Measurements from ENCODE around the gene CNTN5.

Gene CNTN5

DNA sequence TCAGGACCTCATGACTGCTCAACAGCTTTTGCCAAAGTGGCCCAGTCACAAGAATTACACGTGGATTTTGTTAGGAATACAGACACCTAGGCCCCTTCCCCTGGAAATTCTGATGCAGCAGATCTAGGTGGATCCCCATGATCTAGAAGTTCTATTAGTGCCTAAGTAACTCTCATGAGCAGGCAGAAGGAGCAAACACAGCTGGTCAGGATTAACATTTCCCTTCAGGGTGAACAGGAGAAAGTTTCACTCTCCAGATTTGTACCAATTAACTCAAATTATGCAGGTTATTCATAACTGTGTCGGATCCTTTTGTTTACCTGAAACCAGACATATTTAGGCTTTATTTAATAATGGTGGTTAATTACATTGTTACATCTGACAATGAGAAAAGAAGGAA is 1072.9 kb downstream of the CNTN5 start:
- no peaks in the 10 kb centered on the region for H3K27me3 Mint-ChIP-seq
- H3K27ac Mint-ChIP-seq (ENCODE audit: low read depth): no peak overlapping the region
- H3K36me3 Mint-ChIP-seq (ENCODE audit: insufficient read depth): no peaks in the 10 kb centered on the region
- H3K4me3 Mint-ChIP-seq: no peak overlapping the region
- DNase-seq (ENCODE audit: low spot score in 2 of 2) (no peak), ATAC-seq (replicated peaks; ENCODE audit: extremely low read depth, poor library complexity, severe bottlenecking) (no peak)
- no peaks in the 10 kb centered on the region for H3K4me1 Mint-ChIP-seq
- H3K9me3 Mint-ChIP-seq: peaks cover 21% of the 10 kb centered on the region

GRCh38 chr11:100094121-100094865 is 1073.5 kb downstream of the CNTN5 start:
- DNase-seq (ENCODE audit: low spot score in 2 of 2): no peak
- no peak for ATAC-seq (replicated peaks; ENCODE audit: extremely low read depth, poor library complexity, severe bottlenecking)
- H3K4me3 Mint-ChIP-seq: no peak overlapping the region
- H3K27ac Mint-ChIP-seq (ENCODE audit: low read depth): no peak overlapping the region
- H3K36me3 Mint-ChIP-seq (ENCODE audit: insufficient read depth): no peaks in the 10 kb centered on the region
- H3K27me3 Mint-ChIP-seq: no peaks in the 10 kb centered on the region
- H3K9me3 Mint-ChIP-seq: peaks cover 22% of the 10 kb centered on the region
- no peaks in the 10 kb centered on the region for H3K4me1 Mint-ChIP-seq

- H3K4me3 Mint-ChIP-seq: no peak overlapping the region
- ATAC-seq (replicated peaks; ENCODE audit: extremely low read depth, poor library complexity, severe bottlenecking) (no peak), DNase-seq (ENCODE audit: low spot score in 2 of 2) (no peak)
- no peak overlapping the region for H3K27ac Mint-ChIP-seq (ENCODE audit: low read depth)
- no peaks in the 10 kb centered on the region for H3K27me3 Mint-ChIP-seq
- no peaks in the 10 kb centered on the region for H3K4me1 Mint-ChIP-seq
- peaks cover 32% of the 10 kb centered on the region for H3K9me3 Mint-ChIP-seq
- H3K36me3 Mint-ChIP-seq (ENCODE audit: insufficient read depth): no peaks in the 10 kb centered on the region
These were observed 1075.1 kb downstream of the CNTN5 start for GRCh38 chr11:100095809-100096208.

DNA sequence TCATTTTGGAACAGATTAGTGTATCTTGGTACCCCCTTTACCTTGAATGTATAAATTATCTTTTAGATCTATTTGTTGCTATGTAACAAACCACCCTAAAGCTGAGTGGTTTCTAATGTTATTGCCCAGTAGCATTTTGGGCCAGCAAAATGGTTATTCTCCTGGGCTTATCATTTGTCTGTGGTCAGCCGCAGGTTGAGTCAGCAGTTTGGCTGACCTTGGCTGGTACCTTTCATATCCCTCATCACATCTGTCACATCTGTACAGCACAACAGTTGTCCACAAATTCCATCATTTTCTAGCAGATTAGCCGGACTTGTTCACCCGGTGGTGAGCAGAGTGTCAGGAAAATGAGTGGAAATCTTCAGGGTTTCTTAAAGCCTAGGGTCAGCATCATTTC is 1077.8 kb downstream of the CNTN5 start:
- Mint-ChIP-seq H3K27me3 (no peaks in the 10 kb centered on the region), H3K36me3 (ENCODE audit: insufficient read depth) (no peaks in the 10 kb centered on the region), H3K4me1 (no peaks in the 10 kb centered on the region), H3K4me3 (no peak overlapping the region), H3K27ac (ENCODE audit: low read depth) (no peak overlapping the region), H3K9me3 (peaks cover 28% of the 10 kb centered on the region)
- DNase-seq (ENCODE audit: low spot score in 2 of 2) (no peak), ATAC-seq (replicated peaks; ENCODE audit: extremely low read depth, poor library complexity, severe bottlenecking) (no peak)

DNA sequence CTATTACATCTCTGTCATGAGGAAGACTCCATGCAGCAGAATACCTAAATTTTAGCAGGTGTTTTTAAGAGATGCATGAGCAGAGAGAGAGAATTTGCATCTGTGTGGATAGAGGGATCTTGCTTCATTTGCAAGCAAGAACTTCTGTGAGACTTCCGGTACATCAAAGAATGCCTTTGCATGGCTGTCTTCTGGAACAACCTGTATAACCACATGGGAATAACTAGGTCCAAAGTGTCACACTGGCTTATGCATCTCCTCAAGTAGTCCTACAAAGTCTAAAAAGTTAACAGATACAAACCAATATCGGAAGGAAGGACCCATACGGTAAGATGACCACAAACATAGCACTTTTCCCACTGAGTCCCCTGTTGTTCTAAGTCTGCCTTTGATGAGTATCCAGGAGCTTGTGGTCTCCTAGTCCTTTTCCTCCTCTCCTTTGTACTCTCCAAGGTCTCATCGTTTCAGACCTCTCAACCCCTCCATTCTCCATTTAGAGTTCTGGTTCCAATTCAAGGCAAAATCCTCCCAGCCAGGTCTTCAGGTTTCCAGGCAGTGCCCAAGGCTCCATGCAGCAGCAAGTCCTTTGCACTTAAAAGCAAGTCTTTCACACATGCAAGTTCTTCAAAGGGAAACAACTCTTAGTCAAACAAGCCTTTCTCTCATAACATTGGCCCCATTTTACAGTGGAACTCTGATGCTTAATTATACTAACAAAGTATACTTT is 1084.7 kb downstream of the CNTN5 start:
- H3K36me3 Mint-ChIP-seq (ENCODE audit: insufficient read depth): no peaks in the 10 kb centered on the region
- H3K4me3 Mint-ChIP-seq: no peak overlapping the region
- H3K4me1 Mint-ChIP-seq: no peaks in the 10 kb centered on the region
- no peak overlapping the region for H3K27ac Mint-ChIP-seq (ENCODE audit: low read depth)
- H3K9me3 Mint-ChIP-seq: peaks cover 12% of the 10 kb centered on the region
- ATAC-seq (replicated peaks; ENCODE audit: extremely low read depth, poor library complexity, severe bottlenecking) (no peak), DNase-seq (ENCODE audit: low spot score in 2 of 2) (no peak)
- H3K27me3 Mint-ChIP-seq: no peaks in the 10 kb centered on the region

DNA sequence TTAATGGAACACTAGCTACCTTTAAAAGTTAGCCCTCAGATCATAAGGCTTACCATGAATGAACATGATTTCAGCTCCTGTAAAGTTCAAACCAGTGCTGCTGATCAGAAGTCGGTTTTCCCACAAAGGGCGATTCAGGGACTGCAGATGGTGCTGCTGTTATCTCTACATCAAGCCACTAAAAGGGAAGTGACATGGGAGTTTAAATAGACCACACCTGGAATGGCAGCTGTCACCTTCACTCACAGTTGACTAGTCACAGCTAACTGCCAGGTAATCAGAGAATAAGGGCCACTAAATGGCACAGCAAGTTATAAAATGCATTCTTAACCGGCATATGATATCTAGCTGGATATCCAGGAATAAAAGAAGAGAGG is 1085.2 kb downstream of the CNTN5 start:
- peaks cover 12% of the 10 kb centered on the region for H3K9me3 Mint-ChIP-seq
- no peak for ATAC-seq (replicated peaks; ENCODE audit: extremely low read depth, poor library complexity, severe bottlenecking)
- H3K4me3 Mint-ChIP-seq: no peak overlapping the region
- no peaks in the 10 kb centered on the region for H3K36me3 Mint-ChIP-seq (ENCODE audit: insufficient read depth)
- DNase-seq (ENCODE audit: low spot score in 2 of 2): no peak
- no peak overlapping the region for H3K27ac Mint-ChIP-seq (ENCODE audit: low read depth)
- H3K4me1 Mint-ChIP-seq: no peaks in the 10 kb centered on the region
- H3K27me3 Mint-ChIP-seq: no peaks in the 10 kb centered on the region

DNA sequence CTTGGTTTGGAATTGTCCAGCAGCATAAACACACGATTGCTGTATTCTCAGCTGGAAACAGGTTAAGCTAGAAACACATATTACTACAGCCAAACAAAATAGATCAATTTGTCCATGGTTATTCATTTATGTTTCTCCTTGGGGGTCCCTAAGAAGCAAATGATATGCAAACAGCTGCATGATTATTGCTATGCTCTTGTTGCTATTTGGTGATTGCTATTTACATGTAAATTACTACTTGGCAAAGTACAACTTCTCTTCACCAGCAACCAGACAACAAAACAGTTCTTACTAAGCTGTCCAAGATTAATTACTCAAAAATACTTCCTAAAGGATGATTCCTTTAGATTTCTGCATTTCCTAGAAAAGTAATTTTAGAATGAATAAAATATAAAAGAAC is 1098.4 kb downstream of the CNTN5 start:
- DNase-seq (ENCODE audit: low spot score in 2 of 2): no peak
- no peak for ATAC-seq (replicated peaks; ENCODE audit: extremely low read depth, poor library complexity, severe bottlenecking)
- H3K4me1 Mint-ChIP-seq: no peaks in the 10 kb centered on the region
- no peak overlapping the region for H3K27ac Mint-ChIP-seq (ENCODE audit: low read depth)
- H3K9me3 Mint-ChIP-seq: peaks cover 22% of the 10 kb centered on the region
- no peaks in the 10 kb centered on the region for H3K27me3 Mint-ChIP-seq
- H3K4me3 Mint-ChIP-seq: no peak overlapping the region
- no peaks in the 10 kb centered on the region for H3K36me3 Mint-ChIP-seq (ENCODE audit: insufficient read depth)

DNA sequence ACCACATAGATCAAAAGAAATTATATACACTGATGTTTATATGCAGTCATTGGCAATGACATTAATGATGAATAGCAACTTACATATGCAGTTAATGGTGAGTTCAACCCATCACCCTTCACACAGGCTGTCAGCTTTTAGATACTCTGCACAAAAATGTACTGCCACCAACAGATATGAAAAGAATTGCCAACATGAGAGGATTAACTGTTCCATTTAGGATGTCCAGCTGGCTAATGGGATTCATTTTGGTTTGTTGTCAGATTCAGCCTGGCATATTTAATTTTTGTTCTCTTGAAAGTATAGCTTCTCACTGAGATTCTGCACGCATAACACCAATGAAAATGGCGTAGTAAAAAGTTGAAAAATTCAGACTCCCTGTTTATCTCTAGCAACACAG is 1112.4 kb downstream of the CNTN5 start:
- H3K9me3 Mint-ChIP-seq: peaks cover 19% of the 10 kb centered on the region
- ATAC-seq (replicated peaks; ENCODE audit: extremely low read depth, poor library complexity, severe bottlenecking) (no peak), DNase-seq (ENCODE audit: low spot score in 2 of 2) (no peak)
- H3K36me3 Mint-ChIP-seq (ENCODE audit: insufficient read depth): no peaks in the 10 kb centered on the region
- H3K27ac Mint-ChIP-seq (ENCODE audit: low read depth): no peak overlapping the region
- H3K27me3 Mint-ChIP-seq: no peaks in the 10 kb centered on the region
- no peaks in the 10 kb centered on the region for H3K4me1 Mint-ChIP-seq
- H3K4me3 Mint-ChIP-seq: no peak overlapping the region

GRCh38 chr11:100141201-100141600 is 1120.5 kb downstream of the CNTN5 start:
- Mint-ChIP-seq H3K36me3 (ENCODE audit: insufficient read depth) (no peaks in the 10 kb centered on the region), H3K27ac (ENCODE audit: low read depth) (no peak overlapping the region), H3K9me3 (peaks cover 6% of the 10 kb centered on the region), H3K27me3 (no peaks in the 10 kb centered on the region), H3K4me3 (no peak overlapping the region), H3K4me1 (no peaks in the 10 kb centered on the region)
- ATAC-seq (replicated peaks; ENCODE audit: extremely low read depth, poor library complexity, severe bottlenecking) (no peak), DNase-seq (ENCODE audit: low spot score in 2 of 2) (no peak)

GRCh38 chr11:100151944-100152343 is 1131.2 kb downstream of the CNTN5 start:
- DNase-seq (ENCODE audit: low spot score in 2 of 2): no peak
- H3K9me3 Mint-ChIP-seq: peaks cover 41% of the 10 kb centered on the region
- H3K4me1 Mint-ChIP-seq: no peaks in the 10 kb centered on the region
- no peaks in the 10 kb centered on the region for H3K27me3 Mint-ChIP-seq
- ATAC-seq (replicated peaks; ENCODE audit: extremely low read depth, poor library complexity, severe bottlenecking): no peak
- H3K36me3 Mint-ChIP-seq (ENCODE audit: insufficient read depth): no peaks in the 10 kb centered on the region
- no peak overlapping the region for H3K27ac Mint-ChIP-seq (ENCODE audit: low read depth)
- no peak overlapping the region for H3K4me3 Mint-ChIP-seq

DNA sequence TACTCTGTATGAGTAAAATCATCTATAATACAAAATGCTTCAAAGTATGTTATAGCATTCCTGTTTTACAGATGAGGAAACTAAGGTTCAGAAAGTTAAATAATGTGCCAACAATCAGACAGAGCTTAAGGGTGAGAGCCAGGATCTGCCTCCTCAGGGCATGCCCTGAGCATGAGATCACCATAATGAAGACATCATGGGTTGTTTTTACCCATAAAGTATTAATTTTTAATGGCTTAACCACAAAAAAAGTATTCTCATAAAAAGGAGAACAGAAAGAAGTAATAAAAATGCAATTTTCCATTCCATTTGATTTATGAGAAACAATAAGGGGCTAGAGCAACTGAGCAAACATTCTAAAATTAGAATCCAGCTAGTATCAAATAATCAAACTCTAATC is 1132.0 kb downstream of the CNTN5 start:
- Mint-ChIP-seq H3K27me3 (no peaks in the 10 kb centered on the region), H3K36me3 (ENCODE audit: insufficient read depth) (no peaks in the 10 kb centered on the region), H3K27ac (ENCODE audit: low read depth) (no peak overlapping the region), H3K4me3 (no peak overlapping the region), H3K9me3 (peaks cover 38% of the 10 kb centered on the region), H3K4me1 (no peaks in the 10 kb centered on the region)
- DNase-seq (ENCODE audit: low spot score in 2 of 2) (no peak), ATAC-seq (replicated peaks; ENCODE audit: extremely low read depth, poor library complexity, severe bottlenecking) (no peak)

DNA sequence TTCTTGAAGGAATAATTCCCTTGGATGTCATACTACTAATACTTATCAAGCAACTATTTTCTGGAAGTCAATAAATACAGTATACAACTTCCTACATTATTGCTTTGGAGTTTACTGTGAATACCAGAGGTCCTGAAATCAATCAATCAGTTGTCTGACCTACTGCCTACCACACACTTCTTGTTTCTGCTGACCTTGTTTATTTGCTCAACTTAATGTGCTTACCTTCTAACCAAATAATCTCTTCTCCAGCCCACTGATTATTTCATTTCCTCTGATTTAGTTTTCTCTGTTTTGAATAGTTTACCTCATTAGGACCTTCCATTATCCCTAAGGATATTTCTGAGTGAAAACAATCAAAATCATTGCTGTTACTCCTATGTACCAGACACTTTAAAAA is 1142.7 kb downstream of the CNTN5 start:
- ATAC-seq (replicated peaks; ENCODE audit: extremely low read depth, poor library complexity, severe bottlenecking) (no peak), DNase-seq (ENCODE audit: low spot score in 2 of 2) (no peak)
- Mint-ChIP-seq H3K9me3 (peaks cover 24% of the 10 kb centered on the region), H3K27me3 (no peaks in the 10 kb centered on the region), H3K4me3 (no peak overlapping the region), H3K4me1 (no peaks in the 10 kb centered on the region), H3K27ac (ENCODE audit: low read depth) (no peak overlapping the region), H3K36me3 (ENCODE audit: insufficient read depth) (no peaks in the 10 kb centered on the region)

DNA sequence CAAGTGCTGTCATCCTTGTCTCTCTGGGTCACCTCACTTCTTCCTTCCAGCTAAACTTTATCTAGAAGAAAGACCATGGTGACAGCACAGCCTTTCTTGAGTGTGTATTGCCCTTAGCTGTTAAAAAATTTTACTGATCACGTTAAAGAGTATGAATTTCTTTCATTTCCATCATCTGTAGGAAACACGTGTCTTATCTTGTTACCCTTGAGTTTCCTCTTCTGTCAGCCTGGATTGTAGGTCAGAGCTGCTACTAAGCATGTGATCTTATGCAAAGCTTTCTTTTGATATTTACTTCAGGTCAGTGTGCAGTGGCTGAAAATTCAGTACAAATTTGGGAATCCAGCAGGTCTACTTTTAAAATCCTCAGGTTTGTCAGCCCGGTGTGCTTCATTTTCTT is 1154.1 kb downstream of the CNTN5 start:
- no peak for ATAC-seq (replicated peaks; ENCODE audit: extremely low read depth, poor library complexity, severe bottlenecking)

More for the DNA sequence above, 1154.1 kb downstream of the CNTN5 start:
- H3K9me3 Mint-ChIP-seq: peaks cover 36% of the 10 kb centered on the region
- H3K36me3 Mint-ChIP-seq (ENCODE audit: insufficient read depth): no peaks in the 10 kb centered on the region
- DNase-seq (ENCODE audit: low spot score in 2 of 2): no peak
- H3K27me3 Mint-ChIP-seq: no peaks in the 10 kb centered on the region
- no peak overlapping the region for H3K27ac Mint-ChIP-seq (ENCODE audit: low read depth)
- no peaks in the 10 kb centered on the region for H3K4me1 Mint-ChIP-seq
- no peak overlapping the region for H3K4me3 Mint-ChIP-seq

Data from central memory CD8-positive, alpha-beta T cell (primary cell).